ENCODE data around the gene GNG10. TPM values are rescaled to one million over a fixed set of nuclear protein-coding genes. Genes with fewer than 3 reads are reported as not detected.
A peak's percentile ranks its signal among the peaks of the same experiment; 100 is the strongest.

Gene GNG10
- total RNA-seq, 2 experiments from 2014 or later, result 14.3 to 17.2 TPM

- ATAC-seq (peak; percentile 96), DNase-seq (peak; percentile 97)
- Mint-ChIP-seq H3K27ac (peak within 1 kb of the TSS; percentile 85), H3K4me3 (peak within 1 kb of the TSS; percentile 89), H3K9me3 (no peaks in the 10 kb centered on the region), H3K36me3 (ENCODE audit: low read depth) (peaks cover 42% of the 10 kb centered on the region), H3K27me3 (no peaks in the 10 kb centered on the region), H3K4me1 (ENCODE audit: low read depth) (peaks cover 40% of the 10 kb centered on the region)
- CTCF ChIA-PET, result interaction anchor here (1.3 kb wide), 1 partner anchor 10 kb away, joined by 5 read pairs; no protein-coding TSS in a partner anchor
- no peak for TF ChIP-seq CTCF (IDR thresholded peaks at IDR 0.05)
- intact Hi-C loops (cut with micrococcal nuclease), result no loop called here
- POLR2A ChIA-PET, result interaction anchor here (0.9 to 1.7 kb wide), 6 partner anchors 25 to 174 kb away, joined by 3 to 7 read pairs (median 3); partner anchors contain the start of gene GNG10
Observed at GRCh38 chr9:111631214-111631971, 30.0 kb upstream of the GNG10 start, which contains the start of gene DNAJC25. Gene DNAJC25 (plus strand): TSS chr9:111631334. CDS start chr9:111631408, 74 bp downstream.

- DNase-seq, result no peak
- intact Hi-C loops (cut with micrococcal nuclease), result no loop called here
- Mint-ChIP-seq H3K36me3 (ENCODE audit: low read depth) (peaks cover 42% of the 10 kb centered on the region), H3K27me3 (no peaks in the 10 kb centered on the region), H3K27ac (peak overlapping the region; percentile 81), H3K9me3 (no peaks in the 10 kb centered on the region), H3K4me3 (peak overlapping the region; percentile 89), H3K4me1 (ENCODE audit: low read depth) (peaks cover 40% of the 10 kb centered on the region)
- ChIA-PET CTCF (no interaction called here), POLR2A (interaction anchor here (0.9 to 1.7 kb wide), 6 partner anchors 26 to 173 kb away, joined by 3 to 7 read pairs (median 3); partner anchors contain the start of gene GNG10)
- ATAC-seq, result no peak
- no peak for TF ChIP-seq CTCF (IDR thresholded peaks at IDR 0.05)
Observed at GRCh38 chr9:111632060-111632459, 29.3 kb upstream of the GNG10 start.

GRCh38 chr9:111632695-111633388, 28.6 kb upstream of the GNG10 start:
- POLR2A ChIA-PET, result interaction anchor here (0.6 to 1.7 kb wide), 4 partner anchors 28 to 752 kb away, joined by 3 to 7 read pairs (median 3); partner anchors contain the start of gene GNG10
- no peak for DNase-seq
- intact Hi-C loops (cut with micrococcal nuclease), result no loop called here
- Mint-ChIP-seq H3K27me3 (no peaks in the 10 kb centered on the region), H3K4me3 (peak overlapping the region; percentile 89), H3K36me3 (ENCODE audit: low read depth) (peaks cover 42% of the 10 kb centered on the region), H3K4me1 (ENCODE audit: low read depth) (peaks cover 40% of the 10 kb centered on the region), H3K27ac (no peak overlapping the region), H3K9me3 (no peaks in the 10 kb centered on the region)
- ATAC-seq, result no peak
- CTCF ChIA-PET, result interaction anchor here (0.7 to 1.2 kb wide), 2 partner anchors 35 to 110 kb away, joined by 3 to 5 read pairs; no protein-coding TSS in a partner anchor
- no peak for TF ChIP-seq CTCF (IDR thresholded peaks at IDR 0.05)

GRCh38 chr9:111633389-111633736, 28.0 kb upstream of the GNG10 start:
- ATAC-seq (no peak), DNase-seq (no peak)
- CTCF ChIA-PET, result interaction anchor here (1.0 to 1.2 kb wide), 2 partner anchors 35 to 67 kb away, joined by 3 to 5 read pairs; no protein-coding TSS in a partner anchor
- Mint-ChIP-seq H3K4me1 (ENCODE audit: low read depth) (peaks cover 40% of the 10 kb centered on the region), H3K9me3 (no peaks in the 10 kb centered on the region), H3K4me3 (peak overlapping the region; percentile 89), H3K27ac (no peak overlapping the region), H3K36me3 (ENCODE audit: low read depth) (peaks cover 42% of the 10 kb centered on the region), H3K27me3 (no peaks in the 10 kb centered on the region)
- intact Hi-C loops (cut with micrococcal nuclease), result no loop called here
- no peak for TF ChIP-seq CTCF (IDR thresholded peaks at IDR 0.05)
- POLR2A ChIA-PET, result interaction anchor here (0.6 to 1.0 kb wide), 2 partner anchors 28 to 752 kb away, joined by 3 read pairs; partner anchors contain the start of gene GNG10

Data from activated CD8-positive, alpha-beta T cell treated with anti-CD3 and anti-CD28 coated beads for 36 hours (primary cell).